CD4-positive, alpha-beta T cell treated with Interleukin-10 for 1 hour (primary cell): Measurements from ENCODE around the gene PHF24.
"Not testable (repeated sequence)": the region's sequence is repeated elsewhere in the genome, so short reads cannot be mapped to it uniquely, and the experiment has no call there.

Source experiments
- DNase-seq: peaks from one replicate; pipeline ENCODE4 v3.0.0-alpha.2; 2020

Gene PHF24

DNA sequence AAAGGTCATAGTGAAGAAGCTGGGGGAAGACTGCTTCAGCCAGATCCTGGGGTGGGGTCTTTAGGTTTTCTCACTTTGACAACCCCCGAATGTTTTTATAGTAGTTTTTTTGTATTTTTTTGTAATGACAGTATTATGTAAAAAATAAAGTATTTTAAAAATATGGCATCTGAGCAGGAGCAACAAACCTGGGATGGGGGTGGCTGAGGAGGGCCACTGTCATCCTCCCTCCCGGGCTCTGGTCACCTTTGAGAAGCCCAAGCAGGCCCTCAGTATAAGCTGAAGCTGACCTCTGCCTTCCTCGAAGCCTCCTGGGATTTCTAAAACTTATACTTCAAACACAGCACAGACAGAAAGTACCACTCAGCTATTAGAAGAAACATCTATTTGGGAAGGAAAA, 40.2 kb downstream of the PHF24 start:
- no peak for DNase-seq

- DNase-seq, result no peak
These were observed 41.5 kb downstream of the PHF24 start for GRCh38 chr9:34999576-34999975.

- DNase-seq, result no peak
These were observed 42.6 kb downstream of the PHF24 start for GRCh38 chr9:35000535-35001284.

DNA sequence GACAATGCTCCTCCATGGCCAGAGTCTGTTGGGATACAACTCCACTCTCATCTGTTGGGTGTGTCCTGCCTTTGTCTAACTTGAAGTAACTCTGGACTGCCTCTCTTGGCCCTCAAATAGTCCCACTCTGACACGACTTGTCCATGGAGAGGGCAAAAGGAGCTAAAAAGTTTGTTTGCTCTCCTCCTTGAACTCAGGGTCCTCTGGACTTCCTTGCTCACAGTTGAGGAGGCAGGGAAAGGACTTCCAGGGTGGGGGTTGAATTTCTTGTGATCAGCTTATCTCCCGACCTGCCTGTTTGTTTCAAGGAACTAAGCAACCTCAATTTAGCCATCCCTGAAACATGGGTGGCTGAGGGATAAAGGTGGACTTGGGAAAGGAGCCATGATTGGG, 43.2 kb downstream of the PHF24 start:
- no peak for DNase-seq

GRCh38 chr9:35001803-35002502, 43.9 kb downstream of the PHF24 start:
- no peak for DNase-seq

- no peak for DNase-seq
These were observed 44.5 kb downstream of the PHF24 start for GRCh38 chr9:35002623-35003022.

- not testable (repeated sequence) for DNase-seq
These were observed 46.2 kb downstream of the PHF24 start for GRCh38 chr9:35004299-35004698.

DNA sequence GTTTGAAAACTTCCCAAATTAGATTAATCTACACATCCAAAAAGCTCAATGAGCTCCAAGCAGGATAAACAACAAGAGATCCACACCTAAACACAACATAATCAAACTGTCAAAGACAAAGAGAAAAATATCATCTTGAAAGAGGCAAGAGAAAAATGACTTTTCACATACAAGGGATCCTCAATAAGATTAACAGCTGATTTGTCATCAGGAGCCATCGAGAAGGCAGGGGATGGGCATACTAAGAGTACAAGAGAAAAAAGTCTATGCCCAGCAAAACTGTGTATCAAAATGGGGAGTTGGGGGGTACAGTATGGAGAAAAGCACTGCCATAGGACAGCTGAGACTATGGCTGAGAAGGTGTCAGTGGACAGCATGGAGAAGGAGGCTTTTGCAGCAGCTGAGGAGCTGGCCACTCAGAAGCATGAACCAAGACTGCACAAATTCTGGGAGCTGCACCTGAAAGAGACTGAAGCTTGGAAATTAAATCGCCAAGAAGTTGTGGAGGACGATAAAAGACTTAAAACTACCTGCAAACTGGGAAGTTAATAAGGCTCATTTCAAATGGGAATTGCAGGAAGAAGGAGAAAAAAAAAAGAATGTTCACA, 52.4 kb downstream of the PHF24 start:
- no peak for DNase-seq

- no peak for DNase-seq
These were observed 56.4 kb downstream of the PHF24 start for GRCh38 chr9:35014517-35014916.

DNA sequence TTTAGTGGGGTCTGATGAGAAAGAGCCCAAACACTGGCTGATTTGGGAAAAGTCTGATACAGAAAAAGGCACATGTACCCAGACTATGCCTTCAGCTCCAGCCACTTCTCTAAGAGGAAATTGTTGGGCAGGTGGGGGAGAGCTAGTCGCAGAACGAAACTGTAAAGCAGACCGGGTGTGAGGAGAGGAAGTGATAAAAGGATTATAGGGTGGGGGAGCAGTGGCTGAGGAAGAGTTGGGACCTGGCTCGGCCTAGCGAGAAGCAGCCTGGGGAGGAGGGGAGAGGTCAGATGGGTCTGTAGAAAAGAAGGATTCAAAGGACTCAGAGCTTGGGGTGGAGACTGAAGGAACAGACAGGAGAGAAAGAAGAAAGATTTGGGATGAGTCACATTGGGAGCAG, 65.4 kb downstream of the PHF24 start:
- not testable (repeated sequence) for DNase-seq

DNA sequence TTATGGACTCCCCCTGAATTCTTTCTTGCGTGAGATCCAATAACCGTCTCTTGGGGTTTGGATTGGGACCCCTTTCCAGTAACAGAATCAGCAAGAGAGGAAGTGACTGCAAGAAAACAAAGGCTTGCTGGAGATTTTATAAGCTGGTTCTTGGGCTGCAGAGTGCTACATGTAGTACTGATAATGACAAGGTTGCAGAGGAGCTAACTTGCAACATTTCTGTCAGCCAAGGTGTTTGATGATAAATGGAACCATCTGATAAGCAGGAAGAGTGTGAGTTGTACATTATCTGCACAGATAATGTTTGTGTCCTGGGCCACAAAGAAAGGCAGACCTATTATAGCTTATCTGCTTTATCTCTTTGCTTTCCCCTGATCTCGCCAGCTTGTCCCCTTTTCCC, 68.6 kb downstream of the PHF24 start:
- no peak for DNase-seq

GRCh38 chr9:35027374-35027773, 69.3 kb downstream of the PHF24 start:
- DNase-seq, result no peak

DNA sequence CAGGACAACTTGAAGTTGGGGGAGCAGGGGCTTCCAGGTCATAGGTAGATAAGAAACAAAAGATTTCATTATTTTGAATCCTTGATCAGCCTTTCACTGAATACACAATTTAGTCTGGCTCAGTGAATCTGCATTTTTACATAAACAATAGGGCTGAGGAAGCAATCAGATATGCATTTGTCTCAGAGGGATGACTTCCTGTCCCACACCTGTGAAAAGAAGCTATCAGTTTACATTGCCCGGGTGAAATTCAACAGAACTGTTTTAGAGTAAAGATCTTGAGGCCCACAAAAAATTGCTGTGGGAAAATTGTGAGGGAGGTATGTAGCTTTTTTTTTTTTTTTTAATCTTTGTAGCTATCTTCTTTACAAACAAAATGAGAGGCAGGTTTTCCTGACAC, 69.8 kb downstream of the PHF24 start:
- DNase-seq, result no peak

- no peak for DNase-seq
These were observed 70.3 kb downstream of the PHF24 start for GRCh38 chr9:35028341-35028740.

DNA sequence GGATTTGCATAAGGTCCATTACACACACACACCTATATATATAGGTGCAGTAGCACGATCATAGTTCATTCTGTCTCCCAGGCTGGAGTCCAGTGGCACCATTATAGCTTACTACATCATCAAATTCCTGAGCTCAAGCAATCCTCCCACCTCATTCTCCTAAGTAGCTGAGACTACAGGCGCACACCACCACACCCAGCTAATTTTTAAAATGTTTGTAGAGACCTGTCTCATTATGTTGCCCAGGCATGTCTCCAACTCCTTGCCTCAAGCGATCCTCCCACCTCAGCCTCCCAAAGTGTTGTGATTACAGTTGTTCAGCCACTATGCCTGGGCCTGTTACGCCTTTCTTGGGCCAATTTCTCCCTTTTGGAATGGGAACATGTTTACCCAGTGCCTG, 71.2 kb downstream of the PHF24 start:
- no peak for DNase-seq

GRCh38 chr9:35029852-35030251, 71.8 kb downstream of the PHF24 start:
- DNase-seq, result no peak
